Stomach (tissue), 9 donors: ENCODE data around the gene GADD45A. TPM values are rescaled to one million over a fixed set of nuclear protein-coding genes. Genes with fewer than 3 reads are reported as not detected.

Experiments used
- DNase-seq, 2 donors: peaks; one replicate each; pipeline versions ENCODE4 v3.0.0 to v3.0.0-alpha.2; 2013 to 2019
- H3K27ac ChIP-seq, 5 donors: fragments of 200-600 bp in 4 of 5; sonication (generic) in 4 of 5; one replicate each; pipeline ENCODE4 v1.5.1; 2013 to 2019; ENCODE audit warnings: mild to moderate bottlenecking in 1 of 5, moderate library complexity in 1 of 5
- H3K27me3 ChIP-seq, 3 donors: fragments of 200-600 bp; sonication (generic); one replicate each; pipeline ENCODE4 v1.5.1; 2017 to 2019; ENCODE audit warnings: mixed run types in 1 of 3
- H3K36me3 ChIP-seq, 4 donors: fragments of 200-600 bp; sonication (generic); 1 replicate in 3 of 4; 2 replicates in 1 of 4; pipeline ENCODE4 v1.5.1; 2016 to 2019
- H3K4me1 ChIP-seq, 4 donors: fragments of 200-600 bp; sonication (generic); one replicate each; pipeline ENCODE4 v1.5.1; 2016 to 2019
- H3K4me3 ChIP-seq, 4 donors: fragments of 200-600 bp; sonication (generic) in 3 of 4; one replicate each; pipeline ENCODE4 v1.5.1; 2016 to 2019; ENCODE audit warnings: mild to moderate bottlenecking in 1 of 4
- H3K9me3 ChIP-seq, 4 donors: fragments of 200-600 bp; sonication (generic); one replicate each; pipeline ENCODE4 v1.5.1; 2016 to 2019
- CTCF ChIP-seq, 7 experiments: fragments of 450-650 bp in 4 of 7; fragments of 200-600 bp in 3 of 7; sonication (generic) in 3 of 7; IDR thresholded peaks; one replicate each; pipeline ENCODE4 v1.5.1; 2016 to 2019; ENCODE audit warnings: antibody characterized with exemption in 7 of 7, control low read depth in 2 of 7, mild to moderate bottlenecking in 1 of 7
- EP300 ChIP-seq: sonication (generic); formaldehyde crosslinking; IDR thresholded peaks from one replicate; pipeline ENCODE4 v1.6.1; 2017; ENCODE audit warnings: antibody characterized with exemption
- POLR2A ChIP-seq, 4 donors: fragments of 450-650 bp; IDR thresholded peaks; one replicate each; pipeline ENCODE4 v1.6.1; 2016; ENCODE audit warnings: antibody characterized with exemption in 4 of 4, control low read depth in 2 of 4, mild to moderate bottlenecking in 1 of 4, moderate library complexity in 1 of 4
- POLR2AphosphoS5 ChIP-seq, 3 donors: sonication (generic); formaldehyde crosslinking; IDR thresholded peaks; one replicate each; pipeline ENCODE4 v1.6.1; 2016; ENCODE audit warnings: antibody characterized with exemption in 3 of 3
- WGBS, 5 donors: extraction: QIAGEN DNeasy Blood & Tissue Kit in 3 of 5; methylation state at CpG; one replicate each; pipeline versions ENCODE4 v1.1.5 to v1.1.7; 2013 to 2018; 5-methylcytosine and 5-hydroxymethylcytosine counted together
- intact Hi-C: fragments of 100-400 bp; cut with DNase I; formaldehyde crosslinking; loops from one replicate; pipeline ENCODE4 v1.15.1; 2023; ENCODE audit warnings: low total_unique reads
- polyA plus RNA-seq, 3 donors: library from polyadenylated mRNA; stranded (reverse); fragments of 200-250 nt; gene quantifications; one replicate each; pipeline ENCODE4 v1.2.3, GENCODE V29; 2013
- total RNA-seq, 5 donors: library from RNA; depleted of rRNA; stranded (reverse); fragments of >200 nt; gene quantifications; one replicate each; pipeline versions ENCODE4 v1.1.0 to v1.2.3, GENCODE V29; 2014 to 2016
- donor health status: healthy with polysubstance abuse.
- donor health status: Bipolar disorder and iron deficiency.
- donor health status: healthy.

Gene GADD45A
- total and polyA plus RNA-seq, 8 donors: 4.7 to 84.8 (median 38.4) TPM

- intact Hi-C loops: no loop called here
- Histone ChIP-seq H3K4me3 (no peak overlapping the region), H3K36me3 (no peaks in the 10 kb centered on the region), H3K9me3 (no peaks in the 10 kb centered on the region), H3K4me1 (no peaks in the 10 kb centered on the region), H3K27ac (no peak overlapping the region), H3K27me3 (no peaks in the 10 kb centered on the region)
- WGBS, 5 donors: 23 to 43% (median 26%) methylated on average over 1 of the region's 1 CpG
- no peak for TF ChIP-seq POLR2AphosphoS5 (IDR thresholded peaks at IDR 0.05)
- TF ChIP-seq EP300: no peak
- no peak for TF ChIP-seq POLR2A (IDR thresholded peaks at IDR 0.05)
- no peak for TF ChIP-seq CTCF (IDR thresholded peaks at IDR 0.05)
- peak in 1 of 2 donors; percentile 40 for DNase-seq
Observed at GRCh38 chr1:67668660-67669059, 16.3 kb upstream of the GADD45A start.

- no peak for DNase-seq
- Histone ChIP-seq H3K27me3 (no peaks in the 10 kb centered on the region), H3K27ac (no peak overlapping the region), H3K9me3 (no peaks in the 10 kb centered on the region), H3K4me1 (peaks cover 0 to 6% (median 2%) of the 10 kb centered on the region in 4 donors), H3K36me3 (no peaks in the 10 kb centered on the region), H3K4me3 (no peak overlapping the region)
- intact Hi-C loops: no loop called here
- 89 to 95% (median 92%) methylated on average over 1 of the region's 1 CpG for WGBS, 5 donors
- no peak for TF ChIP-seq CTCF (IDR thresholded peaks at IDR 0.05)
- no peak for TF ChIP-seq POLR2A (IDR thresholded peaks at IDR 0.05)
- TF ChIP-seq EP300: no peak
- no peak for TF ChIP-seq POLR2AphosphoS5 (IDR thresholded peaks at IDR 0.05)
Observed at GRCh38 chr1:67672260-67672803, 12.7 kb upstream of the GADD45A start.

- Histone ChIP-seq H3K9me3 (no peaks in the 10 kb centered on the region), H3K27ac (no peak overlapping the region), H3K4me3 (no peak overlapping the region), H3K4me1 (peaks cover 0 to 6% (median 2%) of the 10 kb centered on the region in 4 donors), H3K36me3 (no peaks in the 10 kb centered on the region), H3K27me3 (no peaks in the 10 kb centered on the region)
- no peak for DNase-seq
- WGBS, 5 donors: 87 to 98% (median 92%) methylated on average over 1 of the region's 1 CpG
- TF ChIP-seq CTCF (IDR thresholded peaks at IDR 0.05) (no peak), EP300 (no peak), POLR2A (IDR thresholded peaks at IDR 0.05) (no peak), POLR2AphosphoS5 (IDR thresholded peaks at IDR 0.05) (no peak)
- intact Hi-C loops: no loop called here
Observed at GRCh38 chr1:67673468-67674201, 11.4 kb upstream of the GADD45A start.

- Histone ChIP-seq H3K4me1 (peaks cover 0 to 6% (median 2%) of the 10 kb centered on the region in 4 donors), H3K27ac (peak overlapping the region in 2 of 5 donors; percentile 33 to 36), H3K9me3 (no peaks in the 10 kb centered on the region), H3K4me3 (no peak overlapping the region), H3K27me3 (no peaks in the 10 kb centered on the region), H3K36me3 (no peaks in the 10 kb centered on the region)
- DNase-seq: peak in 1 of 2 donors; percentile 80
- 33 to 49% (median 37%) methylated on average over 4 of the region's 4 CpGs for WGBS, 5 donors
- TF ChIP-seq POLR2A (IDR thresholded peaks at IDR 0.05): no peak
- no peak for TF ChIP-seq EP300
- TF ChIP-seq POLR2AphosphoS5 (IDR thresholded peaks at IDR 0.05): no peak
- no peak for TF ChIP-seq CTCF (IDR thresholded peaks at IDR 0.05)
- intact Hi-C loops: no loop called here
Observed at GRCh38 chr1:67674260-67675011, 10.6 kb upstream of the GADD45A start.
